OCI-LY1 (cell line): ENCODE data around the gene PDGFA.

Experiments used
- H2AFZ ChIP-seq: fragments of 200-600 bp; sonication (generic), shearing (Covaris generic); 2 replicates; pipeline ENCODE4 v1.6.0; 2014; ENCODE audit warnings: antibody characterized with exemption, mild to moderate bottlenecking, low read length
- H3F3A ChIP-seq: fragments of 200-600 bp; sonication (generic), shearing (Covaris generic); 2 replicates; pipeline ENCODE4 v1.6.0; 2014; ENCODE audit warnings: mild to moderate bottlenecking, antibody characterized with exemption, low read length, moderate library complexity; ENCODE audit not compliant: insufficient read depth
- H3K27ac ChIP-seq: fragments of 200-600 bp; sonication (generic); 2 replicates; pipeline ENCODE4 v1.5.1; 2014; ENCODE audit warnings: low read length, mixed run types, mild to moderate bottlenecking, low read depth; ENCODE audit not compliant: poor library complexity, severe bottlenecking
- H3K27me3 ChIP-seq: fragments of 200-600 bp; sonication (generic); 2 replicates; pipeline ENCODE4 v1.6.0; 2014; ENCODE audit warnings: antibody characterized with exemption, mild to moderate bottlenecking, low read length, moderate library complexity; ENCODE audit not compliant: insufficient read depth
- H3K36me3 ChIP-seq: fragments of 200-600 bp; sonication (generic); 2 replicates; pipeline ENCODE4 v1.6.1; 2014; ENCODE audit warnings: mild to moderate bottlenecking, antibody characterized with exemption, low read length, moderate library complexity, mixed read lengths; ENCODE audit not compliant: insufficient read depth
- H3K4me1 ChIP-seq: fragments of 200-600 bp; sonication (generic); 2 replicates; pipeline ENCODE4 v1.5.1; 2014; ENCODE audit warnings: mild to moderate bottlenecking, low read length, moderate library complexity; ENCODE audit not compliant: insufficient read depth, severe bottlenecking
- H3K4me2 ChIP-seq: fragments of 200-600 bp; sonication (generic), shearing (Covaris generic); 2 replicates; pipeline ENCODE4 v1.6.1; 2014; ENCODE audit warnings: low read length
- H3K4me3 ChIP-seq: fragments of 200-600 bp; sonication (generic); 2 replicates; pipeline ENCODE4 v1.5.1; 2014; ENCODE audit warnings: low read length, low read depth, mild to moderate bottlenecking, mixed read lengths; ENCODE audit not compliant: poor library complexity, severe bottlenecking
- H3K79me2 ChIP-seq: fragments of 200-600 bp; shearing (Covaris generic); 2 replicates; pipeline ENCODE4 v1.6.1; 2016; ENCODE audit warnings: mixed run types, low read length, mixed read lengths; ENCODE audit not compliant: insufficient read depth
- H3K9ac ChIP-seq: fragments of 200-600 bp; sonication (generic), shearing (Covaris generic); 2 replicates; pipeline ENCODE4 v1.6.1; 2014; ENCODE audit warnings: mild to moderate bottlenecking, low read length, mixed read lengths
- H3K9me2 ChIP-seq: fragments of 200-600 bp; sonication (generic), shearing (Covaris generic); 2 replicates; pipeline ENCODE4 v1.6.1; 2014; ENCODE audit warnings: low read depth, mild to moderate bottlenecking, low read length, mixed read lengths
- H3K9me3 ChIP-seq: fragments of 200-600 bp; shearing (Covaris generic); 2 replicates; pipeline ENCODE4 v1.6.1; 2014; ENCODE audit warnings: low read length, mixed read lengths
- H4K20me1 ChIP-seq: fragments of 200-600 bp; sonication (generic), shearing (Covaris generic); 2 replicates; pipeline ENCODE4 v1.6.0; 2016; ENCODE audit warnings: mild to moderate bottlenecking, low read length; ENCODE audit not compliant: insufficient read depth
- EZH2 ChIP-seq: fragments of 200-600 bp; sonication (generic), shearing (Covaris generic); IDR thresholded peaks from 2 replicates; pipeline ENCODE4 v1.8.0; 2017; ENCODE audit warnings: borderline replicate concordance, mixed run types, mild to moderate bottlenecking, antibody characterized with exemption, low read length, moderate library complexity, mixed read lengths
- TF ChIP-seq, protein P1 (sequence below): fragments of 200-600 bp; sonication (generic), shearing (Covaris generic); IDR thresholded peaks from 2 replicates; pipeline ENCODE4 v1.5.1; 2017; ENCODE audit warnings: mild to moderate bottlenecking, antibody characterized with exemption, low read length, moderate library complexity, mixed read lengths

The PDGFA gene

DNA sequence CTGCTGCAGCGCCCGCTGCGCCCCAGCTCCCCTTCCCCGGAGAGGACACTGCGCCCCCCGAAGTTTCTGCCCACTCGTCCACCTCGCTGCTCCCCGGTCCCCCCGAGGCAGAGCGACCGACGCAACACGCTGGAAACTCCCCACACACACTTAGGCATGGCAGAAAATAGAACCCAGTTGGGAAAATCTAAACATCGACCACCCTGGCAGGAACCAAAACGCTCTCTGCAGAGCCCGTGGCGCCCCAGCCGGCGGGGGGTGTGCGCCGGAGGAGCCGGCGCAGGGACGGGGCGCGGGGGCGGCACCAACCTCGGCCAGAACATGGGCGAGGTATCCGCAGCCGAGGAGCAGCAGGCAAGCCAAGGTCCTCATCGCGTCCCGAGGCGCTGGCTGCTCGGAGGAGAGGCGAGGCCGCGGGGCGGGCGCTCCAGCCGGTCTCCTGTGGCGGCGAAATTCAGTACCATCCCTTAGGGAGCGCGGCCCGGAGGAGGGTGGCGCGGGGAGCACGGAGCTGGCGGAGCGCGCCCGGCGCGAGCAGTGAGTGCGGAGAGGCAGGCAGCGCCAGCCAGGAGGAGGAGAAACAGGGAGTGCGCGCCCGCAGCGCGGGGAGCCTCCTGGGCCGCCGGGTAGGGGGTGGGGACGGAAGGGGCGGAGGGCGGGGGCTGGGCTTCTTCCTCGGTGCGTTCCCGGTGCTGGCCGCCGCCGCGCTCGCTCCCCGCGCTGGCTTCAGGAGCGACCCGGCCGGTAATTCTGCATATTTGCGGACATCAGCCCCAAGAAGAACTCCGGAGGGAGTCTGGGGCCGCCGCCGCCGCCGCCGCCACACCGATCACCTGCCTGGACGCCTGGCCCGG is 789 bp downstream of the PDGFA start:
- H3K4me1 ChIP-seq = no peaks in the 10 kb centered on the region
- H3K9me3 ChIP-seq = no peaks in the 10 kb centered on the region
- H3K4me2 ChIP-seq = no peak overlapping the region
- H3K9me2 ChIP-seq = no peaks in the 10 kb centered on the region
- 0 out of 2 replicates have a peak, but pooled peaks cover 4% of the 10 kb centered on the region for H3K27me3 ChIP-seq
- H3K27ac ChIP-seq = no peak overlapping the region
- no peak overlapping the region for H3K4me3 ChIP-seq
- TF ChIP-seq, protein P1, sequence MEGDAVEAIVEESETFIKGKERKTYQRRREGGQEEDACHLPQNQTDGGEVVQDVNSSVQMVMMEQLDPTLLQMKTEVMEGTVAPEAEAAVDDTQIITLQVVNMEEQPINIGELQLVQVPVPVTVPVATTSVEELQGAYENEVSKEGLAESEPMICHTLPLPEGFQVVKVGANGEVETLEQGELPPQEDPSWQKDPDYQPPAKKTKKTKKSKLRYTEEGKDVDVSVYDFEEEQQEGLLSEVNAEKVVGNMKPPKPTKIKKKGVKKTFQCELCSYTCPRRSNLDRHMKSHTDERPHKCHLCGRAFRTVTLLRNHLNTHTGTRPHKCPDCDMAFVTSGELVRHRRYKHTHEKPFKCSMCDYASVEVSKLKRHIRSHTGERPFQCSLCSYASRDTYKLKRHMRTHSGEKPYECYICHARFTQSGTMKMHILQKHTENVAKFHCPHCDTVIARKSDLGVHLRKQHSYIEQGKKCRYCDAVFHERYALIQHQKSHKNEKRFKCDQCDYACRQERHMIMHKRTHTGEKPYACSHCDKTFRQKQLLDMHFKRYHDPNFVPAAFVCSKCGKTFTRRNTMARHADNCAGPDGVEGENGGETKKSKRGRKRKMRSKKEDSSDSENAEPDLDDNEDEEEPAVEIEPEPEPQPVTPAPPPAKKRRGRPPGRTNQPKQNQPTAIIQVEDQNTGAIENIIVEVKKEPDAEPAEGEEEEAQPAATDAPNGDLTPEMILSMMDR = no peak
- no peak for TF ChIP-seq EZH2
- H4K20me1 ChIP-seq = no peaks in the 10 kb centered on the region
- H3F3A ChIP-seq = no peaks in the 10 kb centered on the region
- H2AFZ ChIP-seq = no peak overlapping the region
- H3K36me3 ChIP-seq = no peaks in the 10 kb centered on the region
- H3K79me2 ChIP-seq = no peaks in the 10 kb centered on the region
- no peak overlapping the region for H3K9ac ChIP-seq

DNA sequence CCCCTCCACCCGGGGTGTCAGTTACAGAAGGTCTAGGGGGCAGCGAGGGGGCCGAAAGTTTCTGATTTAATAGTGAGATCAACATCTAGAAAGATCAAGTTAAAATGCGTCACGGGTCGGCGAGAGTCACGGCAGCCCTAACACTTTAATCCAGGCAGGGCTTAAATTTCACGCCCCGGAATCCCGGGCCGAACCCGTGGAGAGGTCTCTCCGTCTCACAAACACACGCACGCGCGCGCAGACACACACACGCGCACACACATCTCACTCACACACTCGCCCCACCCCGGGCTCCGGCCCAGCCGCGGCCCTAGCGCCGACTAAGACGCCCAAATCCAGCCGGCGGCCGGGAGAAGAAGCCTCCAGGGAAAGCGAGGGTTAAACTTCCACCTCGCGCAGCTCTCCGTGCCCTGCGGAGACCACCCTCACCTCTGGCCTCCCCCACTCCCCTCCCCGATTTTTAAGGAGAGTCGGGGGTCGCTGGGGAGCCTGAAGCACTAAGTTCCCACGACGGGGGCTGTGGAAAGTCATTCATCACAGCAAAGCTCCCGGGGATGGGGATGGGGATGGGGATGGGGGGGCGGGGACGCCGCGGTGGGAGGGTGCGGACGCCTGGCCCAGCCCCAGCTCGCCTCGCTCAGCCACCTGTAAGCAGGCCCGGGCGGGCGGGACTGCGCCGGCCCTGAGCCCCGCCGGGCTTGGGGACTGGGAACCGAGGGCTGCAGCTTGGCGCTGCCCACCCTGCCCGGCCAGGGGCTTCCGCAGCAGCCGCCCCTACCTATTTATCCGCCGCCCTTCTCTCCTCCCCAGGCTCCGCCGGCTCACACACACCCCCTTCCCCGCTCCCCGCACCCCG is 1.6 kb downstream of the PDGFA start:
- H3K27me3 ChIP-seq = 0 out of 2 replicates have a peak, but pooled peaks cover 4% of the 10 kb centered on the region
- H3K9ac ChIP-seq = no peak overlapping the region
- H3K4me1 ChIP-seq = no peaks in the 10 kb centered on the region
- H3K4me2 ChIP-seq = no peak overlapping the region
- H3K27ac ChIP-seq = no peak overlapping the region
- no peaks in the 10 kb centered on the region for H3K9me3 ChIP-seq
- no peak overlapping the region for H2AFZ ChIP-seq
- TF ChIP-seq, protein P1 = no peak
- no peak for TF ChIP-seq EZH2
- no peak overlapping the region for H3K4me3 ChIP-seq
- no peaks in the 10 kb centered on the region for H3K79me2 ChIP-seq
- no peaks in the 10 kb centered on the region for H3F3A ChIP-seq
- no peaks in the 10 kb centered on the region for H3K36me3 ChIP-seq
- H3K9me2 ChIP-seq = no peaks in the 10 kb centered on the region
- H4K20me1 ChIP-seq = no peaks in the 10 kb centered on the region

DNA sequence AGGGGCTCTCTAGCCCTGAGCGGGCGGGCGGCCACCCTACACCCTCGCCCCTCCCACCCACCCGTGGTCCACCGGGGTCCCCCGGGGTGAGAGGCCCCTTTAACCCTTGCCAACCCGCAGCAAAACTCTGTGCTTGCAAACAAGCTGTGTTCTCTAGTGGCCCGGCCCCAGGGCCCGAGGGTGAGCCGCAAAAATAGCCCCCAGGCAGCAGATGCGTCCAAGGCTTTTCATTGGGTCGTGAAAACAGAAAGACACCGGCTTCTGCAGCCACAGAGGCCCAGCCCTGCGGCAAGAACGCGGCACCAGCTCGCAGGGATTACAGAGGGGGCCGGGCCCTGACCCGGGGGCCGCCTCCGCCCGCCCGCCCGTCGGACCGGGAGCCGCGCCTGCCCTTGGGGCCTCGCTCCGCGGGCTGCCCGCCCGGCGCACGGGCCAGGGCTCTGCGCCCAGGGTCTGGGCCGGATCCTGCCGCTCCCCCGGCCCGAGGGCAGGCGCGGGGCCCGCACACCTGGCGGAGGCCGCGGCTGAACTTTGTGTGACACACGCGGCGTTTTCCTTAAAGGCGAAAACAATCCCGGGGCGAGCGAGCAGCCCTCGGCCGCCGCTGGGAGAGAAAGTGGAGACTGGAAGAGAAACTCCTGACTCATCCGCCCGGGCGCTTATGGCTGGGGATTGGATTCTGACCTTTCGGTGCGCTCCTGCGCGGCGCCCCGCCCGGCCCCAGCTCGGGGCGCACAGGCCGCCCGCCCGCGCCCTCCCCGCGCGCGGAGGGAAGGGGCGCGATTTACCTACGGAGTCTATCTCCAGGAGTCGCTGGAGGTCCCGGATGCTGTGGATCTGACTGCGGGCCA is 2.8 kb downstream of the PDGFA start:
- no peaks in the 10 kb centered on the region for H3K36me3 ChIP-seq
- H3K27ac ChIP-seq = no peak overlapping the region
- H3K4me2 ChIP-seq = no peak overlapping the region
- H3F3A ChIP-seq = no peaks in the 10 kb centered on the region
- no peak overlapping the region for H3K9ac ChIP-seq
- no peaks in the 10 kb centered on the region for H3K79me2 ChIP-seq
- no peaks in the 10 kb centered on the region for H3K9me2 ChIP-seq
- no peaks in the 10 kb centered on the region for H3K9me3 ChIP-seq
- no peaks in the 10 kb centered on the region for H3K4me1 ChIP-seq
- TF ChIP-seq, protein P1 = no peak
- no peak for TF ChIP-seq EZH2
- H3K27me3 ChIP-seq = no peaks in the 10 kb centered on the region
- no peak overlapping the region for H2AFZ ChIP-seq
- no peak overlapping the region for H3K4me3 ChIP-seq
- H4K20me1 ChIP-seq = no peaks in the 10 kb centered on the region
